MG63 (cell line): Measurements from ENCODE around the gene FAT2. TPM values are rescaled to one million over a fixed set of nuclear protein-coding genes. Genes with fewer than 3 reads are reported as not detected.

Experiments
- DNase-seq: peaks from one replicate; pipeline ENCODE4 v3.0.0-alpha.2; 2020
- H3K27me3 ChIP-seq: fragments of 250-450 bp; sonication (Bioruptor Pico); 2 replicates; pipeline ENCODE4 v1.5.1; 2020; ENCODE audit warnings: mild to moderate bottlenecking, moderate library complexity
- H3K36me3 ChIP-seq: fragments of 250-450 bp; sonication (Bioruptor Pico); 2 replicates; pipeline ENCODE4 v1.5.1; 2020; ENCODE audit warnings: mild to moderate bottlenecking, moderate library complexity
- H3K4me3 ChIP-seq: fragments of 250-450 bp; sonication (Bioruptor Pico); 2 replicates; pipeline ENCODE4 v1.5.1; 2020; ENCODE audit warnings: mild to moderate bottlenecking, moderate library complexity
- H3K9me3 ChIP-seq: fragments of 250-450 bp; sonication (Bioruptor Pico); 2 replicates; pipeline ENCODE4 v1.5.1; 2020; ENCODE audit warnings: mild to moderate bottlenecking, moderate library complexity
- total RNA-seq: library from RNA; depleted of rRNA; stranded (reverse); fragments of >200 nt; shearing (Covaris generic); gene quantifications from 2 replicates; pipeline ENCODE4 v1.2.3, GENCODE V29; 2014; ENCODE audit warnings: low replicate concordance

Gene FAT2
- total RNA-seq, 1 experiment from 2014 or later: not detected

DNA sequence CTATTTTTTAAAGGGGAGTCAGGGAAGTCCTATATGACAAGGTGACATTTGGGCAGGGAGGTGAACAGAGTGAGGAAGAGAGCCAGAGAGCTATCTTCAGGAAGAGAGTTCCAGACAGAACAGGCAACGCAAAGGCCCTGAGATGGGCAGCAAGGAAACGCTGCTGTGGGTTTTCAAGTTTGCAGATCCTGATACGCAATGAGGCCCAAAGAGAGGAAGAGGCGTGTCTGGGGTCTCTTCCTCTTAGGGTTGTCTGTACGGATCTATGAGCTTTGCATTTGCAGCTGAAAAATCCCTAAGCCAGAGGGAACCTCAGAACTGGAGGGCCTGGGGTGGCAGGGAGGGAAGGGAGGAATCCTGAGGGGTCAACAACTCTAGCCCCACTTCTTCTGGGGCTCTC, 13.6 kb downstream of the FAT2 start:
- no peaks in the 10 kb centered on the region for H3K9me3 ChIP-seq
- H3K4me3 ChIP-seq: no peak overlapping the region
- no peak for DNase-seq
- H3K27me3 ChIP-seq: peaks cover 2% of the 10 kb centered on the region; the same call in 1 of the 2 replicates
- no peaks in the 10 kb centered on the region for H3K36me3 ChIP-seq

DNA sequence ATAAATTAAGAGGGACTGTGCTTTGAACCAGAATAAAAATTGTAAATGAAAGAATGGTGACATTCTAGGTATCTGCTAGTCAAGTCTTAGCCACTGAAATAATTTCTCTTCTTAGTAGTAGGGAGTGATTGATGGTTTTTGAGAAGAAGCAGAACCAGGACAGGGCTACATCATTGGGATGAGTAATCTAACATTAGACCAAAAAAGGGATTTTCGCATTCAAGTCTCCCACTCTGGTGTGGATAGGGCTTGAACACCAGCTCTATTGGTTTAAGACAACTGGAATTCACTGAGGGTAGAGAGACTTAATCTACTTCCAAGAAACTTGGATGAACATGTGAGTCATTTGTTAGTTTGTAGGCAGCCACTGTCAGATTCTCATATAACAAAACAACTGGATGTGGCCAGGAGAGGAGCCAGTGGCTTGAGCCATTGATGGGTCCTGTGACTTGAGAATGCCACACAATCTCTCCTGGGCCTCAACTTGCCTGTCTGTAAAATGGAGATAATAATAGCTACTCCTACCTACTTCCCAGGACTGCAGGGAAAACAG, 16.6 kb downstream of the FAT2 start:
- Histone ChIP-seq H3K4me3 (no peak overlapping the region), H3K36me3 (no peaks in the 10 kb centered on the region), H3K27me3 (peaks cover 2% of the 10 kb centered on the region; the same call in 1 of the 2 replicates), H3K9me3 (no peaks in the 10 kb centered on the region)
- DNase-seq: no peak

DNA sequence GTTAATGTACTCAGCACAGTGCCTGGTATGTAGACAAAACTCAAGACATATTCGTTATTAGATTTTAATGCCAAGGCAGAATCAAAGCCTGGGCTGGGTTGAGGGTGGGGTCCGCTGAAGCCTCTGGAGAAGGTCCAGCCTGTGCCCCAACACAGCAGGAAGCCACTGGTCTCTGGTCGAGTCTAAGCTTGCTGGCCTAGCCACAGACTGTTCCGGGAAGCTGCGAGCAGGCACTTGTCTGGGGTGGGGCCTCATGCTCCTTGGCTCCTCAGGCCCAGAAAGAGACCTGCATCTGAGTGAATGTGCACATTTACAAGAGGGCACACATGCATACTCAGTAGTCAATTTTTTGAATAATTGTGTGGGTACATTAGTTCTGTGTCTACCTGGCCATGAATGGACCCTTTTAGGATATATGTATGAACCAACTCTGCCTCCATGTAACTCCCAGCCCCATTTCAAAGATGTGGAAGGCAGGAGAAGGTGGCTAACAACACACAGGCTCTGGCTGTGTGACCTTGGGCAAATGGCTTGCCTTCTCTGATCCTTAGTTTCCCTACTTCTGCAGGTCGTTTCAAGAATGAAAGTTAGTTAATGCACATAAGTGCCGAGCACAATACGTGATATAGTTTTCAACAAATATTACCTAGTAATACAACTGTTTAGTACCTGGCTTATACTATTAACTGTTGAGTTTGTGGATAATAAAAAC, 18.3 kb downstream of the FAT2 start:
- H3K9me3 ChIP-seq: no peaks in the 10 kb centered on the region
- H3K4me3 ChIP-seq: no peak overlapping the region
- DNase-seq: no peak
- peaks cover 2% of the 10 kb centered on the region; the same call in 1 of the 2 replicates for H3K27me3 ChIP-seq
- no peaks in the 10 kb centered on the region for H3K36me3 ChIP-seq

DNA sequence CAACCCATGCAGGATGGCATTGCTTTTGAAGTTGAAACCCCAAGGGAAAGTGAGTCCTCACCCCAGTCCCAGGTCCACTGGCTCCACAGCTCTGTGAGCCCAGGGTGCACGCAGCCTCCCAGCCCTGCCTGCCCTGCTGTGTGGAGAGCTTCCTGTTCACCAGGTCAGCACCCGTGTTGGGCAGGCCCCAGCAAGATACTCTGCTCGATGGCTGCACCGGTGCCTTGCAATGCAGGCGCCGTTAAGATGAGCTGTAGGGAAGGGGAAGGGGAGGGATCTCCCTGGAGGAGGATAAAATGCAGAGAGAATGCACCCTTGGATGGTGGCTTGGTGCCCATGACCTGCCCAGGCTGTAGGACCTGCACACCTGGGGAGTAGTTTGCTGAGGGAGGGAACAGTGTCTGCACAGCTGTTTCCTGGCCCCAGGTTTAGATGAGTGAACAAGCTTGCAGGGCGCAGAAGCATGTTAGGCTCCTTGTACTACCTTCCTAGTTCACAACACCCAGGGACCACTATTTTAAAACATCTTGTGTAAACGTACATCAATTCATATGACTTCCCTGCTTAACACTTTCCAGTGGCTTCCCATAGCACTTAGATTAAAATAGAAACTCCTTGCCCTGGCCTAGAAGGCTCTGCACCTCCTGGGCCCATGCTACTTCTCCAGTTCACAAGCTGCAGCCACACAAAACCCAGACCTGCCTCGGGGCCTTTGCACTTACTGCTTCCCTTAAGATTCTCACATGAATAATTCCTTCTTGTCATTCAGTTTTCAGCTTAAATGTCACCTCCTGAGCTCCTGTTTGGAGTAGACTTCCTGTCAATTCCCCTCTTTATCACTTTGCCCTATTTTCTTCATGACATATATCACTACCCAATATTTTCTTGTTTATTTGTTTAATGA, 19.6 kb downstream of the FAT2 start:
- H3K4me3 ChIP-seq: no peak overlapping the region

DNA sequence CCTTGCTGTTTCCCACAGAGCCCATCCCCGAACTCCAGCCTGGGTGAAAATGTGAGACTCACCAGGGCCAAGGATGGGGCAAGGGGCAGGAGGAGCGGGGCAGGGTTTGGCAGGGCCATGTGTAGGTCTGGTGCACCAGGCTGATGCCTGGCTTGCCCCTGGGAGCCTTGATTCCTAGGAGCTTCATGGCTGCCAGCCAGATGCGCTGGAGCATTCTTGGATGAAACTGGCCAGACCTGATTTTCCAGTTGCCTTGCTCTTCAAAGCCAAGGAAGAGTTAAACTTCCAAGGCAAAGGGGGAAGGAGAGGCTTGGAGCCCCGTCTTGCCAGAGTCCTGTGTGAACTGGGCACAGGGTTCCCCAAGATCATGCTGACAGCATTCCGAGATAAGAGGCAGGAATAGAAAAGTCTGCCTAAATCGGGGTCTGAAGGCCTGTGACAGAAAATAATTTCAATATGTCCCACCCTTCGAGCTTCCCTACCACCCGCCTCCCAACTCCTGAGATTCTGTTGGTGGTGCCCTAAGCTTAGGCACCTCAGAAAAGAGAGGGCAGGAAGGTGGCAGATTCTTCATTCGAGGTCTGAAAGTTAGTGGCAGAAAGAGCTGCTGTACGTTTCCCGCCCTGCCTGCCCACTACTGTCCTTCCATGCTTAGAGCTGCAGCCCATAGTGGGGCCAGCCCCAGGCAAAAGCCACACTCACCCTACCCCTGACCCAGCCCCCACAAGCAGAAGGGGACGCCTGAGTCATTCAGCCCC, 20.4 kb downstream of the FAT2 start:
- Histone ChIP-seq H3K4me3 (no peak overlapping the region), H3K36me3 (no peaks in the 10 kb centered on the region), H3K9me3 (no peaks in the 10 kb centered on the region), H3K27me3 (peaks cover 2% of the 10 kb centered on the region; the same call in 1 of the 2 replicates)
- no peak for DNase-seq

More for the DNA sequence above, 19.6 kb downstream of the FAT2 start:
- DNase-seq: no peak
- H3K27me3 ChIP-seq: peaks cover 2% of the 10 kb centered on the region; the same call in 1 of the 2 replicates
- no peaks in the 10 kb centered on the region for H3K36me3 ChIP-seq
- no peaks in the 10 kb centered on the region for H3K9me3 ChIP-seq

DNA sequence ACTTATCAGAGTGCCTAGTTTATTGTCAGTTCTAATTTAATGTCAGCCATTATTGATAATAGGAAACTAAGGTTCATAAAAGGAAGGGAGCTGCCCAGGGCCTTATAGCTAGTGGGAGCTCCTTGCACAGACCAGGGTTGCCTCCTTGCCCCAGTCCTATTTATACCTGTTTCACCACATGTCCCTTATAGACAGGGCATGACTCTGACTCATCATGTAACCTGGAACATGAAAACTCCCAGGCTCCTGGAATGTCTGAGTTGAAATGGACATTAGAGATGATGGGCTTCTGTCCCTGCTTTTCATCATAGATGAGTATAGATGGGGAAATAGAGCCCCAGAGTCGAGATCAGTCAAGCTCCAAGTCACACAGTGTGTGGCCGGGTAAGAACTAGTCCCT, 21.1 kb downstream of the FAT2 start:
- no peaks in the 10 kb centered on the region for H3K9me3 ChIP-seq
- no peak for DNase-seq
- no peaks in the 10 kb centered on the region for H3K36me3 ChIP-seq
- H3K4me3 ChIP-seq: no peak overlapping the region
- H3K27me3 ChIP-seq: peaks cover 2% of the 10 kb centered on the region; the same call in 1 of the 2 replicates

DNA sequence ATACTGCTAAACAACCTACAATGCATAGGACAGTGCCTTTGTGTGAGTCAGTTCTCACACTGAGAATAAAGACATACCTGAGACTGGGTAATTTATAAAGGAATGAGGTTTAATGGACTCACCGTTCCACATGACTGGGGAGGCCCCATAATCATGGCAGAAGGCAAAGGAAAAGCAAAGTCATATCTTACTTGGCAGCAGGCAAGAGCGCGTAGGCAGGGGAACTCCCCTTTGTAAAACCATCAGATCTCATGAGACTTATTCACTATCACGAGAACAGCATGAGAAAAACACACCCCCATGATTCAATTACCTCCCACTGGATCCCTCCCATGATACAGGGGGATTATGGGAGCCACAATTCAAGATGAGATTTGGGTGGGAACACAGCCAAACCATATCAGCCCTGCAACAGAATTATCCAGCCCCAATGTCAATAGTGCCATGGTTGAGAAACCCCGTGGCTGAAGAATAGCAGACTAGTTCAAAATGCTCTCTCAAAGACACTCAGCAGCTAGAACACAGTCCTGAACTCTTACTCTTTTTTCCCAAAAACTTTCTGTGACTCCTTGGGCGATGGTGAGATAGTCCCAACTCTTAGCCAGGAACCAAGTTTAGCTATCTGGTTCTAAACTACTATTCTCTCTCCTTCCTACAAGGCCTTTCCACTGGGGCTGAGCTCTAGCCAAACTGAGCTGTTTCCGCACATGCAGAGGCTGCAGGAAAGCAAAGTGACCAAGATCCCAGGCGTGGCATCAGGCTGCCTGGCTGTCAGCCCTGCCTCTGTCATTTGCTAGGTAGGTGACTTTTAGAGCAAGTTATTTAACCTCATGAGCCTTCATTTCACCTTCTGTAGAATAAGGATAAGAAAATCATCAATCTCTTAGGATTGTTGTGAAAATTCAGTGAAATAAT, 21.7 kb downstream of the FAT2 start:
- H3K4me3 ChIP-seq: no peak overlapping the region
- H3K36me3 ChIP-seq: no peaks in the 10 kb centered on the region
- no peak for DNase-seq

DNA sequence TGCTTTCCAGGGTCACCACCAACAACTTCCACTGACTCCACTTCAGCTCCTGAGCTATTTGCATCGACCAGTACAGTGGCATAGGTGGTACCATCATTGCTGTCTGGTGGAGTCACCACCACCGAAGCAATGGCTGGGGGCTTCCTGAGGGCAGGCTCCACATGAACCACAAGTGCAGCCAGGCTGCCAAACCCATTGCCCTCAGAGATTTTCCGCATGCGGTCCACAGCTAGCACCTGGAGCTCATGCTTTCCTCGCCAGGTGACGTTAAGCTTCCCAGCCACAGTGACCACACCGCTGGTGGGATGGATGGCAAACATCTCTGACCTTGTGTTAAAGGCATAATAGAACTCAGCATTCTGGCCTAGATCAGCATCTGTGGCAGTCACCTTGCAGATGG, 23.1 kb downstream of the FAT2 start:
- no peak for DNase-seq
- Histone ChIP-seq H3K9me3 (no peaks in the 10 kb centered on the region), H3K4me3 (no peak overlapping the region), H3K36me3 (no peaks in the 10 kb centered on the region), H3K27me3 (no peaks in the 10 kb centered on the region; the same call in 1 of the 2 replicates)

More for the DNA sequence above, 21.7 kb downstream of the FAT2 start:
- H3K27me3 ChIP-seq: no peaks in the 10 kb centered on the region; the same call in 1 of the 2 replicates
- no peaks in the 10 kb centered on the region for H3K9me3 ChIP-seq

DNA sequence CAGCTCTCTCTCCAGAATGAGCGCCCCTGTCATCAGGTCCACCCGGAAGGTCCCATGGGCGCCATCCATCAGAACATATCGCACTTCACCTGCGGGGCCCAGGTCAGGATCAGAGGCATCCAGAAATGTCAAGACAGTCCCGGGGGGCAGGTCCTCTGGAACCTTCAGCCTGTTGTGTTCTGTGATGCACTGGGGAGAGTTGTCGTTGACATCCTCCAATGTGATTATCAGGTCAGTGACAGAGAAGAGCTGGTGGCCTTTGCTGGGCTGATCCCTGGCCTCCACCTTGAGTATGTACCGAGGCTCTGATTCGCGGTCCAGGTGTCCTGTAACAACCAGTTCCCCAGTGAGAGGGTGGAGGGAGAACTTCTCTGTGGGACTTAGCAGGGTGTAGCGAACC, 25.2 kb downstream of the FAT2 start:
- H3K9me3 ChIP-seq: no peaks in the 10 kb centered on the region
- no peaks in the 10 kb centered on the region for H3K36me3 ChIP-seq
- peaks cover 2% of the 10 kb centered on the region; the same call in 1 of the 2 replicates for H3K27me3 ChIP-seq
- H3K4me3 ChIP-seq: no peak overlapping the region
- DNase-seq: no peak

DNA sequence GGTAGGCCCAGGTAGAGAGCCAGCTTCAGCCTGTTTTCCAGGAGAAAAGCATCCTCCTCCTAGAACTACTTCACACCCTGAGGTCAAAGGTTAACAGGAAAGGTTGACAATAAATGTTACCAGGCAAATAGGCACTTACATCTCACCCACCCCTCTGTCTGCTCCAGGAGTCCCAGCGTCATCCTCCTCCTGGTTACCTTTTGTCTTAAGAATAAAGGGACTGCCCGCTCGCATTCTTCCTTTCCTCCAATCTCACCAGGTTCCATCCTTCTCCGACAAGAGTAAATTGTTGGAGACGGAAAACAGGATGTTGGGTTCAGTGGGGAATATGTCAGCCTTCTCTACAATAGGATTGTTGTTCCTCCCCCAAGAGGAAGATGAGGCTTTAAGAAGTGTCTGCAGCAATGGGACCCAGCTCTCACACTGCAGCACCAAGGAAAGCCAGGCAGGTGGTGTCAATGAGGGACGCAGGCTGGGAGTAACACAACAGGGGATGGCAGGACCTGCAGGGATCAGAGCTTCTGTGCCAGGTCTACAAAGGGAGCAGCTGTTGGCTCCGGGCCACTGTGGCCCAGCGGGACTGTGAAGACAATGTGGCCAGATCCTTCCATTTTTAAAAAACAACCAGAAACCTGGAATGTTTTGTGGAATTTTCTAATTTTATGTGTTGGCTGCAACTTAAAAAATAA, 29.0 kb downstream of the FAT2 start:
- Histone ChIP-seq H3K9me3 (no peaks in the 10 kb centered on the region), H3K27me3 (peaks cover 4% of the 10 kb centered on the region; the same call in 1 of the 2 replicates), H3K4me3 (no peak overlapping the region), H3K36me3 (no peaks in the 10 kb centered on the region)
- no peak for DNase-seq

DNA sequence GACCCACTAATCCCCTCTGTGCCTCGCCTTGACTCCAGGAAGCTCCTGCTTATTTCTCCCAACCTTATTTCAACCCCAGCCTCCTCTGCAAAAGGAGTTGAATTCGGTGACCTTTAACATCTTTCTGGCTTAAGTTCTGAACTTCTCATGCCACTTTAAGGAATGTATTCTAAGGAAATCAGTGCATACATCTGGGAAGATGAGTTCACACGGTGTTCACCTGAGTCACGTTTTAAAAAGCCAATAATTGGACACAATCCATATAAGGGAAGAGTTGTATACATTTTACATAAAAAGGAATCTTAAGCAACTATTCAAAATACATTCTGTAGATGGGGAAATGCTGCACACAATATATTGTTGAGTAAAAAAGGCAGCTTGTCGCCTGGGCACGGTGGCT, 33.2 kb downstream of the FAT2 start:
- Histone ChIP-seq H3K9me3 (no peaks in the 10 kb centered on the region), H3K4me3 (no peak overlapping the region), H3K36me3 (no peaks in the 10 kb centered on the region), H3K27me3 (peaks cover 4% of the 10 kb centered on the region; the same call in 1 of the 2 replicates)
- DNase-seq: no peak

DNA sequence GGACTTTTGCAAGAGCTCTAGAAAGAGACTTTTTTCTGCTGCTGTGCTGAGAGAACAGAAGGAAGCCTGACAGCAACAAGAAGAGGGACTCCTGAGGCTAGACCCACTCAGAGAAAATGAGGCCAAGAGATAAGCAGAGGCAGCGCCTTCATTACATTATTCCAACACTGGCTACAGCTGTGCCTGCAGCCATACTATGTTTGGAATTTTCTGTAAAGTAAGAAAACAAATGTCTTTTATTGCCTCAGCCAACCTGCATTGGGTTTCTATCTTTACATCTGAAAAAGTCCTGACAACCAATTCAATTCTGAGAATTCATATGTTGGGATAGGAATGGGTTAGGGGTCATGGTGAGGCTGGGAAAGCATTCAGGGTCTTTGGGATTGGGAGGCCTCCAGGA, 33.7 kb downstream of the FAT2 start:
- DNase-seq: no peak
- H3K4me3 ChIP-seq: no peak overlapping the region
- no peaks in the 10 kb centered on the region for H3K9me3 ChIP-seq
- no peaks in the 10 kb centered on the region for H3K36me3 ChIP-seq
- peaks cover 4% of the 10 kb centered on the region; the same call in 1 of the 2 replicates for H3K27me3 ChIP-seq

DNA sequence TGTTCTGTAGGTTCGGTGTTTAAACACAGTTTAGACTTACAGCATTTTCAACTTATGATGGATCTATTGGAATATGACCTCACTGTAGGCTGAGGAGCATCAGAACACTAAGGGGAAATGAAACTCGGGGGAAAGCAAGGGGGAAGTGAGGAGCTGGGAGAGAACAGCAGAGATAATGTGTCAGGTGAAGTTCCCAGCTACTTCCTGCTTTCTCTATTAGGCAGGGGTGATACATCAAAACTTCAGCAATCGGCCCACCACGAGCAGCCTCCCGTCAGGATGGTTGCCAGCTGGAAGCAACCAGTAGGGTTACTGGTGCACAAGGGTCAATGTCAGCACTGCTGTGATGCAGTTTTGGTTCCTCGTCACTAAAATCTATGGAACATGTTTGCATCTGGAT, 34.3 kb downstream of the FAT2 start:
- no peaks in the 10 kb centered on the region for H3K36me3 ChIP-seq
- H3K9me3 ChIP-seq: no peaks in the 10 kb centered on the region
- H3K27me3 ChIP-seq: peaks cover 2% of the 10 kb centered on the region; the same call in 1 of the 2 replicates
- DNase-seq: no peak
- no peak overlapping the region for H3K4me3 ChIP-seq

DNA sequence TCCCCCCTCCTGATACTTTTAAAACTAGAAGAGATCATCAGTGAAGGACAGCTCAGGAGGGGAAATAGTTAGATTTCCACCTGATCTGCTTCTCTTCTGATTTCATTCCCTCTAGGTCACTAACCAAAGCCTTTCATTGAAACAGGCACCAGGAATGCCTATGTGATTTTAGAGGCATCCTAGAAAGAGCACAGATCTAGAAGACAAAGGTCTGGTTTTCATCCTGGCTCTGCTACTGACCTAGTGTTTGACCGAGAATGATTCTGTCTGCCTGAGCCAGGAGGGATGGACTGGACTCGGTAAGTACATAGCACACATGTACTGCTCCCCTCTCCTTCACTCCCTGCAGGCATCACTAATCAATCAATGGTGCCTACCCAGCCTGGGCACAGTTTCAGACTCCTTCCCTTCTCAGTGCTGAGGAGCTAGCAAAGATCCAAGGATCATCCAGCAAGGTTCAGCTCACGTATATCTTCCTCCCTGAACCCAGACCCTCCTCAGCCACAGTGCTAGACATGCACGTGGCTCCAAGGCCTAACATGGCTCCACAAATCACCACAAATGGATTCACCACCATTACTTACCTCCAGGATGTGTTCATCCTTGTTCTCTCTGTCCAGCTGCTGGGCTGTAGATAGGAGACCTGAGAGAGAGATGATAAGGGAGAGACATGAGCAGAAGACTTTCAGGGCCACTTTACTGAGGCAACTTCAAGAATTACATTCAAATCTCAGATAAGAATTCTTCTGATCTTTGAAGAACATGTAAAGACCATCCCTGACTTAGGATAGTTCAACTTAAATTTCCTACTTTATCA, 35.2 kb downstream of the FAT2 start:
- Histone ChIP-seq H3K9me3 (no peaks in the 10 kb centered on the region), H3K36me3 (no peaks in the 10 kb centered on the region), H3K4me3 (no peak overlapping the region), H3K27me3 (0 out of 2 replicates have a peak, but pooled peaks cover 2% of the 10 kb centered on the region)
- DNase-seq: no peak
